GM23338 (cell line): ENCODE results near the gene LRRC38.

Experiments used
- CTCF ChIP-seq, 2 experiments: fragments of 200-600 bp in 1 of 2; sonication (generic) in 1 of 2; conservative IDR thresholded peaks; 2 replicates each; pipeline versions ENCODE4 v1.5.1 to v1.6.1; 2016 to 2017; ENCODE audit warnings: antibody characterized with exemption in 2 of 2, low read depth in 2 of 2, mild to moderate bottlenecking in 2 of 2, moderate library complexity in 1 of 2
- EZH2phosphoT487 ChIP-seq: fragments of 200-600 bp; sonication (generic); IDR thresholded peaks from one replicate; pipeline ENCODE4 v1.8.1; 2018; ENCODE audit warnings: antibody characterized with exemption; ENCODE audit not compliant: unreplicated experiment
- JUNB ChIP-seq: IDR thresholded peaks from one replicate; pipeline ENCODE4 v1.6.1; 2016; ENCODE audit warnings: antibody characterized with exemption; ENCODE audit not compliant: unreplicated experiment
- POLR2AphosphoS5 ChIP-seq: IDR thresholded peaks from 2 replicates; pipeline ENCODE4 v1.6.1; 2016; ENCODE audit warnings: antibody characterized with exemption, low read depth

- TF ChIP-seq CTCF (conservative IDR thresholded peaks at IDR 0.05; ENCODE audit: low read depth in 2 of 2) (no peak), EZH2phosphoT487 (no peak), JUNB (no peak), POLR2AphosphoS5 (no peak)
Measured at GRCh38 chr1:13483946-13484345, 29.9 kb downstream of the LRRC38 start.
